H1 (cell line): Measurements from ENCODE around the gene LKAAEAR1. TPM values are rescaled to one million over a fixed set of nuclear protein-coding genes. Genes with fewer than 3 reads are reported as not detected.

ENCODE experiments used
- RNF2 ChIP-seq: fragments of 200-900, 300-1000 bp; sonication (generic); IDR thresholded peaks from 2 replicates; pipeline ENCODE4 v1.7.1; 2016; ENCODE audit warnings: borderline replicate concordance, low read depth, mild to moderate bottlenecking, antibody characterized with exemption, low read length; ENCODE audit not compliant: poor library complexity, severe bottlenecking; ENCODE audit errors: missing control alignments
- TAF7 ChIP-seq: optimal IDR thresholded peaks from 2 replicates; pipeline ENCODE3; 2011; ENCODE audit warnings: low read depth, mild to moderate bottlenecking, inconsistent platforms, low read length, moderate library complexity, borderline replicate concordance
- polyA plus RNA-seq, 7 experiments: library from polyadenylated mRNA; depleted of rRNA in 3 of 7; stranded (reverse) in 5 of 7; unstranded in 2 of 7; fragments of >200 nt in 5 of 7; fragments of 200-250 nt in 2 of 7; gene quantifications; 1 replicate in 5 of 7; 2 replicates in 1 of 7; 4 replicates in 1 of 7; pipeline versions ENCODE4 v1.2.1 to v1.2.3, GENCODE V29; 2011 to 2013; ENCODE audit warnings: missing spikeins in 2 of 7, mixed read lengths in 2 of 7
- total RNA-seq: library from RNA; stranded (reverse); fragmentation: NEBNext Ultra II Directional; extraction: Animal tissue kit (Norgen Biotek cat#: 25700); gene quantifications from 2 replicates; pipeline ENCODE4 v1.2.1, GENCODE V29; 2021

LKAAEAR1 gene
- total and polyA plus RNA-seq, 2 of the 8 experiments (the other 6 are each of a cell fraction or from before 2014, with no cell fraction given) = 0.41 to 0.53 TPM

DNA sequence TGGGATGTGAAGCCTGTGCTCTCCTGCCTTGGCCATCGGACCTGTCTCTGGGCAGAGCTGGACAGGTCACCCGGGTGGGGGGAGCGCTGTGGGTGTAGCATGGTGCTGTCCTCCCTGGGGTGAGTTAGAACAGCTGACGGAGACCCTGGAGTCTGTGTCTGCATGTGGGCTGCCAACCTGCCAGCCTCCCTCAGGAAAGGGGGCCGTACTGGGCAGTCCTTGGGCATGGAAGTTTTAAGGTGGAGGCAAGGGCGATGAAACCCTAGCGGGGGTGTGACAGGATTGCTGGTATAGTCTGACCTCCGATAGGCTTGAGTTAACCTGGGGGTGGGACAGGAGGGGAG, 37.2 kb downstream of the LKAAEAR1 start (continued):
- TF ChIP-seq RNF2 (no peak), TAF7 (no peak)
